ENCODE data around the gene SEZ6L.

GRCh38 chr22:26139310-26139709, 30.0 kb upstream of the SEZ6L start:
- TF ChIP-seq POLR2A (IDR thresholded peaks at IDR 0.05; ENCODE audit: low read depth, low read length) (no peak), POLR2AphosphoS5 (IDR thresholded peaks at IDR 0.05; ENCODE audit: low read depth, low read length) (no peak), TAF1 (IDR thresholded peaks at IDR 0.05; ENCODE audit: low read depth, low read length) (no peak), PAX5 (IDR thresholded peaks at IDR 0.05; ENCODE audit: insufficient read depth, low read length, severe bottlenecking) (no peak), SPI1 (IDR thresholded peaks at IDR 0.05; ENCODE audit: low read depth, low read length) (no peak), POU2F2 (IDR thresholded peaks at IDR 0.05; ENCODE audit: low read depth, low read length) (no peak)
